Lung microvascular endothelial cell (primary cell): Measurements from ENCODE around the gene AURKA. TPM values are rescaled to one million over a fixed set of nuclear protein-coding genes. Genes with fewer than 3 reads are reported as not detected.
"Not testable (repeated sequence)": the region's sequence is repeated elsewhere in the genome, so short reads cannot be mapped to it uniquely, and the experiment has no call there.

Source experiments
- DNase-seq, 2 donors: peaks; one replicate each; pipeline versions ENCODE4 v3.0.0 to v3.0.0-alpha.2; 2010; ENCODE audit warnings: low read depth in 2 of 2
- total RNA-seq: library from RNA; depleted of rRNA; stranded (reverse); fragments of >200 nt; gene quantifications from 2 replicates; pipeline ENCODE4 v1.2.1, GENCODE V29; 2014

AURKA gene
- total RNA-seq, 1 donor from 2014 or later: 3.8 TPM

DNA sequence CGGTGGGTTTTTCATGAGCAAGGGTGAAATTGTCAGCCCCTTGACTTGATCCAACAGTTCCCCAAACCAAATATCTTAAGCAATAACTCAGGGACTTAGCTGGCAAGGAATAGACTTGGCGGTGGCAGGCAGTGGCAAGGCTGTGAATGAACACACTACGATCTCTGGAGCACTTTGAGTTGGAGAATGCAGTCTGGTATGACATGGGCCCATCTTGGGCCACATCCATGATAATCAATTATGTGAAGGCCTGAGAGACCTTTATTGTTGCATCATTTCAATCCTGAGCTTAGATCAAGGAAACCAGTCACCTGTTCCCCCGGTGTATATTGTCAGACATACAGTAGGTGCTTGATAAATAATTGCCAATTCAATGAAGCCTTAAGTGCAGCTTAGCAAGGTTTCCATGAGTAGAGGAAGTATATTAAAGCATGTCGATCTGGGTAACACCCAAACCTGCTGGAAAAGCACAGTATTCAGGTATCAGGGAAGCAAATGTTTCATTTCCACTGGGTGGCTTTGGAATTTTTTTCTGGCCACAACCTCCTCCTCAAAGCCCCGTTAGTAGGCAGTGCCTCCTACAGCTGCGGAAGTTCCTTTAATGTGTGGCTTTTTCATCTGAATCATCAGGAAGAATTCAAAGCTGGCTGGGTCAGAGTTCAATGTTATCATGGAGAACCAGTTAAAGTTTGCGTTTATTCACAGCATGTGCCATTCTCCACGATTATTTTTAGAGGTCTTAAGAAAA, 30.2 kb upstream of the AURKA start:
- peak; percentile 57 to 85 for DNase-seq

DNA sequence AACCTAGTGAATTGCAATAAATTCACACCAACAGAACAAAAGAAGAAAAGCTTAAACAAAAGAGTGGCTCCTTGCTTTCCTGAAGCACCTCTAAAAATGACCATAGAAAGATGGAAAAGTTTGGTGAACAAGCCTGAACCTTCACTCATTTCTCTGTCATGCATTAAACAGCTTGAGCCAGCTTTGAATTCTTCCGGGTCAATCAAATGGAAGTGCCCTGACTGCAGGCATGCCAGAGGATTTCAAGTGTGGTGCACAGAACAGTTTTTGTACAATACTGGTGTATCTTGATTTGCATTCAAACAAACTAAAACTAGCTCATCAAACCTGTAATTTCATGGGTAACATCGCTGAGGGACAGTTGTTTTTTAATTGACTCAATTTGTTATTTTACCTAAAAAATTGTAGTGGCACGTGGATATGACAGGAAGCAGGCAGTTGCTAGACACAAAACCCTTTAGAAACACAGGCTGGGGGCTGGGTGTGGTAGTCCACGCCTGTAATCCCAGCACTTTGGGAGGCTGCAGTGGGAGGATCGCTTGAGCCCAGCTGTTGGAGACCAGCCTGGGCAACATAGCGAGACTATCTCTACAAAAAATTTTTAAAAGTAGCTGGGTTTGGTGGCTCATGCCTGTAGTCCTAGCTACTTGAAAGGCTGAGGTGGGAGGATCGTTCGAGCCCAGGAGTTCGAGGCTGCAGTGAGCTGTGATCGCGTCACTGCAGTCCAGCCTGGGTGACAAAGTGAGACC, 29.1 kb upstream of the AURKA start:
- peak in 1 of 2 donors; percentile 36 for DNase-seq

DNA sequence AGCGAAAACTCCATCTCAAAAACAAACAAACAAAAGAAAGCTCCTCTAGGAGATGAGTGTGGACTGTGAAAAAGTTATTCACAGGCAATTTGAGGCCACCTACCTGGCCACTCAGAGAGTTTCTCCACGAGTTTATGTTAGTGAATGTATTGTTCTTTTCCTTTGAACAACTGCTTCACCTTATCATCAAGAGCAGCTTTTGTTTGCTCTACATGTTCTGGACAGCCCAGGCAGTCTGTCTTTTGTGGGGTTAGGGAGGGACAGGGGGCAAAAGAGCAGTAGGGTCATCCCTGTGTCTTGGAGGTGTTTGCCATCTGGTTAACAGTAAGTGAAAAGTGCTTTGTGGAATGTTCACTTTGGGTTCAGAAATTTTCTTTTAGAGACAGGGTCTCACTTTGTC, 28.0 kb upstream of the AURKA start:
- DNase-seq: no peak

DNA sequence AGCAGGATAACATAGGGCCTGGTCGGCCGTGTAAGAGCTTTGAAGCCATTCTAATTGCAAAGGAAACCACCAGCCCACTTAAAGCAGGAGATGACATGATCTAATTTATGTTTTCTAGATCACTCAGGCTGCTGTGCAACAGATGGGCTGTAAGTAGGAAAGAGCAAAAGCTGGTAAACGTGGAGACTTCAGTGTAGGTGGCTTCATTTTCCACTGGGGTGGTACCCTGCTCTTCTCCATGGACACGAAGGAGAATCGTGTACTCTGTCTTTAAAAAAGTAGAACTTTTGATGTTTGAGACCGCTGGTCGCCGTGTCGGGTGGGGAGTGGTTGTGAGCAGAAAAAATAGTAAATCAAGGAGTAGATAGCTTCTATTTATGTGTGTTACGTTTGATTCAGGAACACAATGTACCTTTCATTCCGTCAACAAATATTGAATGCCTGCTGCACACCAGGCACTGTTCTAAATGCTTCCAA, 26.4 kb upstream of the AURKA start:
- peak in 1 of 2 donors; percentile 44 for DNase-seq

DNA sequence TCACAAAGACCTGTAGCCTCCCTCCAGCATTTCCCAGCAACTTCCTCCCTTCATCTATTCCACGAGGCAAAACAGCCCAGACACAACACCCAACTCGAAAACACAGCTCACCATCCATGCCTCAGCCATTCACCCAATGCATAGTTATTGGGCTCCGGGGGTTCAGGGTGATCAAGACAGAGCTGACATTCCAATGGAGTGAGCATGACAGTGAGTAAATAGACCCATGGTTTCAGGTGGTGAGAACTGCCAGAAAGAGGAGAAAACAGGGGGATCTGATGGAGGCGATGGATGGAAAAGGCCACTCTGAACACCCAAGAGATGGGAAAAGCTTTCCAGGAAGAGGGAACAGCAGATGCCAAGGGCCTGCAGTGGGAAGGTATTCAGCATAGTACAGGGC, 25.9 kb upstream of the AURKA start:
- DNase-seq: no peak

DNA sequence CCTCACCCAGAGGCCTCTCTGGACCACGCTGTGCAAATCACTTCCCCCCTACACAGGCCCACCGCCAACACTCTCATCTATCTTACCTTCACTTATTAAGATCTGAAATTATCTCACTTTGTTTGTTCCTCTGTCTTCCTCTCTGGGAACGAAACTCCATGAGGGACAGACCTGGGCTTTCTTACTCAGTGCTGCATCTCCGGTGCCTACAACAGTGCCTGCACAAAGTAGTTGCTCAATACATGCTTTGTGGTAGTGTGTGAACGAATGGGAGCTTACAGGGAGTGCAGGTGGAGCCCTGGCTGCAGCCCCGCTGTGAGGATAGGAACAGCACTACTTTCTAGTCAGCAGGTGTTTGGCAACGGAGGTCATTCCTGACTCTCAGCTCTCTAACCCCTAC, 25.4 kb upstream of the AURKA start:
- no peak for DNase-seq

DNA sequence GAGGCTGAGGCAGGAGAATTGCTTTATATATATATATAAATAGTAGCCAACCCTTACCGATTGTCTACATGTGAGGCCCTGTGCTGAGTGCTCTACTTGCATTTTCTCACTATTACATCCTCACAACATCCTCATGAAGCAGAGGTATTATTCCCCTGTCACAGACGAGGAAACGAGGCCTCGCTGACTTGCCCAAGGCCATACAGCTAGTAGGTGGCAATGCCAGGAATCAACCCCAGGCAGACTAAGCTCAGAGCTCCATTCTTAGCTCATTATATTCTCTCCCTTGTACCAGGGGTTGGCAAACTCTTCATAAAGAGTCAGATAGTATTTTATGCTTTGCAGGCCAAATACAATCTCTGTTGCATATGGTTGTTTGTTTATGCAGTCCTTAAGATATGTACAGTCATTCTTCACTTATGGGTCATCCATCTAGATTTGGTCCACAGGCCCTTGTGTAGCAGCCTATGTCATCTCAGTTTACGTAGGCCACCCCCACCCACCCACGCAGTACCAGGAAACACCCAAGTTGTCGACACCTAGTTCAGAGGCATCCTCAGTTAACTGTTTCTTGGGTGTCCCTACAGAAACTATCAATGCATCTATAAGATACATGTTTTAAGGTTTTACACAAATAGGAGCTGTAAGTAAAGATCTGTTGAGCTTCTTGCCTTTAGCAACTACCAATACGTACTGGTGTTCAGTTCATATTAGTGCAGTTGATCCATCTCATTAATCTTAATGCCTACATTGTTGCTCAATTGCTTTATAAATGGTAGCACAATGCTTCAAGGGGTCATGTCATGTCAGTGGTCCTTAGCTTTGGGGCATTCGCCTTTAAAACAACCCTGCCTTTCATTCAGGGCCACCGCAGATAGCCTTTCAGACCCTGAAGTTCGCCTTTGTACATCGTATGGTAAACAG, 23.1 kb upstream of the AURKA start:
- DNase-seq: no peak

DNA sequence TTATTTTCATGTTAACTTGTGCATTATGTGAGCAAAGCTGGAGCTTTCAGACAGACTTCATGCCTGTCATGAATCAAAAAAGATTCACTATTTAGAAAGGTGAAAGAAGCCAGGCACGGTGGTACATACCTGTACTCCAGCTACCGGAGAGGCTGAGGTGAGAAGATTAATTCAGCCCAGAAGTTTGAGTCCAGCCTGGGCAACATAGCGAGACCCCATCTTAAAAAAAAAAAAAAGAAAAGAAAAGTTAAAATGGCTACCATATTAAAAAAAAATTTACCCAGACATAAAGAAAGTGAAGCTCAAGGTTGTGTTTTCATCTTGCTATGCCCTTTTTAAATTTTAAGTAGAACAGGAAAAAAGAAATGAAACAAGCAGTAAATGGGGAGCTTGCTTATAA, 20.9 kb upstream of the AURKA start:
- no peak for DNase-seq

DNA sequence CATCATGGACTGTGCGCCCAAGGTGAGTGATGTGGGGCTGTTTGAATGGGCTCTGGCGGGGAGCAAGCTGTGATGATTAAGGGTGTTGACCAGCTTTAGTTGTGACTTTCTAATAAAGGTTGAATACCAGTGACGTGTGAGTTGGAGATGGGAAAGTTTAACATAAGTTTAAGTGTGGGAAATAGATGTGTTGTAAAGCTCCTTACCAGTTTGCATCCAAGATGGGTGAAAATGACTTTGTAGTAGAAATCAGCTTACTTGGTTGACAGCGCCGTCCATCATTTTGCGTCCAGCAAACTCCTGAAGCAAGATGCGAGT, 20.4 kb upstream of the AURKA start:
- no peak for DNase-seq

DNA sequence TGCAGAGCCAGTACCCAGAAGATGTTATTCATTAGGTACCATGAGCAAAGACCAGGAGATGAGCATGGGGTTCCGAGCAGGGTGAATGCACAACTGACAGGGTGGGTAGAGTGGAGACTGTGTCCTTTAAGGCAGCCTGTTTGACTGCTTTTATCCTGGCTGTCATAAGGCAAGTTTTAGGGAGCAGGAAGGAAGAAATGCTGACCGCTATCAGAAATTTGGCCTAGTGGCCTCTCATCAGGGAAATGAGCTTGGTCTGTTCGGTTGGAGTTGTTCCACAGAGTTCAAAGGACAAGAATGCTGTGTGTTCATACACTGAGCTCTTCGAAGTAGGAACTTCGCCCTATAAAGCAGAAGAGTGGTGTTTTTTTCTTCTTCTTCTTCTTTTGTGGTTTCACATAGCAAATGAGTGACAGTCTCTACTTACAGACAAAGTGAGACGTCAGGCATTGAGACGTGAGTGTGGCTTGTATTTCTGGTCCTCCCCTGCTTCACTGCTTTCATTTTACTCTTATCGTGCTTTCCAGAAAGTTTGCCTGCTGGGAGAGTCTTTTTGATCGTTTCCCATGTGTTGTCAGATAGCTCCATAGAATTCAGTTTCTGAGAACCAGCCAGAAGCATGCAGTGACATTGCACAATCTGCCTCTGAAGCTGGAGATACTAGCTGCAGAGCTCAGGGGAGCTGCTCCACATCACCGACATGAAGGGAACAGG, 19.9 kb upstream of the AURKA start, which contains the start of gene CASS4:
TSS of gene CASS4 (plus strand) at position 502 of the 714 bp plus-strand sequence. CDS start at position 701, 199 bp downstream.
- DNase-seq: peak; percentile 38 to 59

DNA sequence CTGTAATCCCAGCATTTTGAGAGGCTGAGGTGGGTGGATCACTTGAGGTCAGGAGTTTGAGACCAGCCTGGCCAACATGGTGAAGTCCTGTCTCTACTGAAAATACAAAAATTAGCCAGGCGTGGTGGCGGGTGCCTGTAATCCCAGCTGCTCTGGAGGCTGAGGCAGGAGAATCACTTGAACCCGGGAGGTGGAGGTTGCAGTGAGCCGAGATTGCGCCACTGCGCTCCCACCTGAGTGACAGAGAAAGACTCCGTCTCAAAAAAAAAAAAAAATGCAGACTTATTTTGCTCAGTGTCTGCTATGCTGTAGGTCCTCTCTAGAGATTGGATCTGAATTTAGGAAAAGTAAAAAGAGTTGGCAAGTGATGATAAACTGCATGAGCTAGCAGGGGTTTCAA, 19.3 kb upstream of the AURKA start:
- not testable (repeated sequence) for DNase-seq

DNA sequence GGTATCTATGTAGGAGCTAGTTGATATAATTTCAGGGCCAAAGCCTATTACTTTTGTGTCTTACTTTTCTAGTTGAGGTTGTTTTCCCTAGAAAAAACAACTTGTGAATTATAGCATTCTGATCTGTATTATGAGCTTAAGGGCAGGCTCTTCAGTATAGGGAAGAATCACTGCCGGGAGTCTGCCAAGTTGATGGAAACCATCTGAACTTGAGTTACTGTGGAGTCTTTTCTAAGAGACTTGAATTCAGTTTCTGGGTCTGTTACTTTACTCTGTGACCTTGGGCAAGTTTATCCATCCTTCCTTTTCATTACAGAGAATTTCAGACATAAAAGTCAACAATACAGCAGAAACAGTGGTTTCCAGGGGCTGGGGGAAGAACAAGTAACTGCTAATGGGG, 17.9 kb upstream of the AURKA start:
- DNase-seq: no peak

DNA sequence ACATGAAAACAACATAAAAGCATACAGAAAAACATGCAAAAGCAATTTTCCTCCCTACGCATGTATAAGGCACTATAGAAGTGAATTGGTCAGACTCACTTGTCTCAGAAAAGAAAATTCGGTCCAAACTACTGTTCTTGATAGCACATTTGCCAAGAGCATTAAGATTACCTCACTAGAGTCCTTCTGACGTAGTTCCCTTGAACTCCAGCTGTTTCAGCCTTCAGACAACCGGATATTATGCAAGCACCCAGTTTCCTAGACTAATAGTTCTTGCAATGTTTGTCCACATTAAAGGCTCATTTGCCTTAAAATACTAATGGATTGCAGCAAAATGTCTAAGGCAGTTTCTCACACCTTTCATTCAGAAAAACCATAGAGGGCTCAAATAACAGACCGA, 17.5 kb upstream of the AURKA start:
- DNase-seq: no peak

DNA sequence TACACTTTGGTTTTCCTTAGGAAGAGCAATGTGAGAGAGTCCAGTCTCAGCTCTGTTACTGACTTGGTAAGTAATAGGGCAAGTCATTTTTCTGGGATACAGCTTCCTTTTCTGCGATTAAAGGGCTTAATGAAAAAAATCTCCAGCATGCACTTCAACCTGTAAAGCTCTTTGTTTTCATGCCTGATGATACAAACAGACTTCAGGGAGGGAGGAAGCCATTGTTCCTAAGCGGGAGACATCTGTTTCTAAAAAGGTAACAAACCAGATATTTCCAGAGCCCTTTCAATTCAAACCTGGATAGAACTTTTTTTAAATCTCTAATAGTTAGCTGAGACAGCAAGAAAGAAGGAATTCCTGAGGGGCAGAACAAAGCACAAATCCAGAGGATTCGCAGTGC, 14.9 kb upstream of the AURKA start:
- DNase-seq: no peak

DNA sequence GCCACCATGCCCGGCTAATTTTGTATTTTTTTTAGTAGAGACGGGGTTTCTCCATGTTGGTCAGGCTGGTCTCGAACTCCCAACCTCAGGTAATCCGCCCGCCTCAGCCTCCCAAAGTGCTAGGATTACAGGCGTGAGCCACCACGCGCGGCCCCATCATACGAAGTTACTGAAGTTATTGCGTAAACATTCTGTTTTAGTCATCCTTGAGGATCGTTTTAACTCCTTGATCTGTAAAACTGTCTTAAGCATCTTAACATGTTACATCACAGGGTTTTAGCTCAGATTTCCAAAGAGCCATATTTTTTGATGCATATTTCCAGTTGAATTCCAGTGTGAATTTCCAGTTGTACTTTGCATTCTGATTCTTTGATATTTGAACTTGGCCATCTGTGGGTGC, 13.3 kb upstream of the AURKA start:
- not testable (repeated sequence) for DNase-seq

DNA sequence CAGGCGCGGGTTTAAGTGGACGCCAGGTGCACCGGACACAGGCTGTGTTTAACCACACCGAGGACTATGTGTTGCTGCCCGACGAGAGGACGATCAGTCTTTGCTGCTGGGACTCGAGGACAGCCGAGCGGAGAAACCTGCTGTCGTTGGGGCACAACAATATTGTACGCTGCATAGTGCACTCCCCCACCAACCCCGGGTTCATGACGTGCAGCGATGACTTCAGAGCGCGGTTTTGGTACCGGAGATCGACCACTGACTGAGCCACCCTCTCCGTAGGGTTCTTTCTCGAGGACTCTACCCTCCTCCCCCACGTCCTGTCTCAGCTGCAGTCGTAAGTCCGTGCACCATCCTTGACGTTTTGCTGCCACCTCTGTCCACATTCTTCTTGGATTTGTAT, 11.4 kb upstream of the AURKA start:
- no peak for DNase-seq

DNA sequence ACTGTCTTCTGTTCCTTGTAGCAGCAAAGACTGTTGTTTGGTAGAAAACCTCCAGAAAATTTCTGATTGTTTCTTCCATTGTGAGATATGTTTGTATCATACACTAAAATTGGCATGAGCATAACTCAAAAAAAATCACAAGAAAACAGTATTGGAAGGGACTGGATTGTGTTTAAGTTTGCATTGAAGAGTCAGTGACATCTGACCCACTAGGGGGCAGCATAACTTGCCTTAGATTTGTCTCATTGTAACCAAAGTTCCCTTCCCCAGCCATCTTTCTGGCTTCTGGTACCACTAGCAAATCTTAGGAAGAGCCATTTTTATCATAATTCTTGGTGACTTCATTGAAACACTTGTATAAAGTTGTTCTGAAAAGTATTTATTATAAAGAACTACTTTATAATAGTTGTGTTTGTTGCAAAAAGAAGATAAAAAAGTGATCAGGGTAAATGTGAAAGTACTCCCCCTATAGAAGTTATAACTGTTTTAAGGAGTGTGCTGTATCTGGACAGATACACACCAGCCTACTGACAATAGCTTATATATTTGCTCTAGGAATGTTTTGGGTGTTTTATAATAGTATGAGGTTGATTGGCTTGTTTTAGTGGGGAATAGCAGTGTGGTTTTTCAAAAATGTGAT, 8.1 kb upstream of the AURKA start:
- DNase-seq: peak; percentile 84 to 86

DNA sequence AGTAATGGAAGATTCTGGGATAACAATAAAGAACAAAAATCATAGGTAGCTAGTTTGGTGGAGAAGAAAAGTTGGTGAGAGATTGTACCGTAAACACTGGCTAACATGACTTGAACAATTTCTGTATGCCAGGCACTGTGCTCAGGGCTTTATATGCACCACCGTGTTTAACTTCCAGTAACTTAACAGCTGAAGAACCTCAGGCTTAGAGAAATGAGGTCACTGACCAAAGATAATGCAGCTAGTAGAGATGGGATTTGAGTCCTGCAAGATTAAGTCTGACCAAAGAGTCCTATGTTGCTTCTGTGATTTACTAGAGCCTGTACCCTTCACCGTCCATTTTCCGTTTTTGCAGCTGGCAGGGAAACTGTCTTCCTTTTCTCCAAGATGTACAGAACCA, 3.2 kb upstream of the AURKA start:
- DNase-seq: no peak

DNA sequence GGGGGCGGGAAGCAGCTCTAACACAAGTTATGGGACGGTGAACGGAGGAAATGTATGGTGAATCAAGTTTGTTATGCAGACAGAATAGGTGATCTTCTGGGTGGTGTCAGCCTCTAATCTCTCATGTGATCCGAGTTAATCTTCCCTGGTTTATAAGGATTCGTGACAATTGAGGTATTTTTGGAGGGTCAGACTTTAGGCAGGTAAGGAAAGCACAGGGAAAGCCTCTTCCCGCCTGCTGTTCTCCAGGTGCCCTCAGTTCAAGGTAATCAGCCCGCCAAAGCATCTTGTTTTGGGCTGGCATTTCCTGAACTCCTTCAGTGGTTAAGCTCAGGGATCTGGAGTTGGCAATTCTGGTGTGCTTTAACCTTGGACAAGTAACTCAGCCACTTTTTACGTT, 1.6 kb upstream of the AURKA start:
- no peak for DNase-seq

DNA sequence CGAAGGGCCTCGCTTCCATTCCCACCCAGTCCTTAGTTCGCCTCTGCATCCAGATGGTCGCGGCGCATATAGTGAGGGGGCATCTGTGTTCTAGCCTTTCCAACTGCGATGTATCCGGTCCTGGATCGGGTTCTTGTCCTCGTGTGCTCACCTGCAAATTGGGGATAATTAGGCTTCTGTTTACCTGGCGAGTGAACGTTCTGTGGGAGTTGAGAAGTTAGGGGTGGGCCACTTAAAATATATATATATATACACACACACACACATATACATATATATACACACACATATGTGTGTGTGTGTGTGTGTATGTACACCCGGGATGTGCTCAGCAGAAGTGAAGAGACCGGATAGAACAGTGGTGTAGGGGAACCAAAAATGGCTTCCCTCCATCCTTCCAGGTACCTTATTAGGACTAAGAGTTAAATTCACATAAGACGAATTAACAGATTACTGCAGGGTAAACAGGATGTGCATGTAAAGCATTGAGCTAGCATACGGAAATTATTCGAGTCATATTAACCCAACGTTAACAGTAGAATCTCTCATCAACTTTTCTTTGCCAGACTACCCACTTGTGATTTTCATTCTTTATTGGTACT, 967 bp upstream of the AURKA start:
- peak; percentile 17 to 21 for DNase-seq
